SK-N-MC (cell line): ENCODE data around the gene LSM14A.

Experiments
- EZH2 ChIP-seq: fragments of 200-600 bp; sonication (generic); IDR thresholded peaks from one replicate; pipeline ENCODE4 v1.6.1; 2017; ENCODE audit warnings: antibody characterized with exemption
- POLR2AphosphoS5 ChIP-seq: IDR thresholded peaks from 2 replicates; pipeline ENCODE4 v1.6.1; 2012; ENCODE audit warnings: mild to moderate bottlenecking, low read depth, low read length, borderline replicate concordance

- no peak for TF ChIP-seq POLR2AphosphoS5
- TF ChIP-seq EZH2, result no peak
These were observed 106.5 kb downstream of the LSM14A start for GRCh38 chr19:34278783-34279182.
